Measurements from ENCODE around the gene TPCN2. TPM values are rescaled to one million over a fixed set of nuclear protein-coding genes. Genes with fewer than 3 reads are reported as not detected.

Gene TPCN2
- total RNA-seq, 3 donors from 2014 or later: 19.5 to 37.4 (median 20.7) TPM

- Histone ChIP-seq H3K9me3 (no peaks in the 10 kb centered on the region), H3K4me3 (no peak overlapping the region), H3K4me1 (ENCODE audit: low read depth) (peaks cover 3% of the 10 kb centered on the region), H3K36me3 (ENCODE audit: low read depth) (no peaks in the 10 kb centered on the region)
- DNase-seq (peak in 1 of 3 donors; percentile 23), ATAC-seq (peak; percentile 54)
- intact Hi-C loops (cut with DNase I, micrococcal nuclease): no loop called here
- no peak for TF ChIP-seq CTCF (IDR thresholded peaks at IDR 0.05)
Measured at GRCh38 chr11:69114811-69115523, 66.2 kb downstream of the TPCN2 start.

- no peaks in the 10 kb centered on the region for H3K36me3 ChIP-seq (ENCODE audit: low read depth)
- intact Hi-C loops (cut with DNase I, micrococcal nuclease): no loop called here
- no peak overlapping the region for H3K4me3 ChIP-seq
- peak; percentile 78 for ATAC-seq
- DNase-seq: peak in 2 of 3 donors; percentile 51 to 70
- H3K4me1 ChIP-seq (ENCODE audit: low read depth): peaks cover 3% of the 10 kb centered on the region
- TF ChIP-seq CTCF (IDR thresholded peaks at IDR 0.05): no peak
- no peaks in the 10 kb centered on the region for H3K9me3 ChIP-seq
Measured at GRCh38 chr11:69115586-69116560, 67.1 kb downstream of the TPCN2 start.

GRCh38 chr11:69116671-69117070 is 67.9 kb downstream of the TPCN2 start:
- ATAC-seq: no peak
- DNase-seq: peak in 1 of 3 donors; percentile 18
- Histone ChIP-seq H3K9me3 (no peaks in the 10 kb centered on the region), H3K36me3 (ENCODE audit: low read depth) (no peaks in the 10 kb centered on the region), H3K4me1 (ENCODE audit: low read depth) (peaks cover 3% of the 10 kb centered on the region), H3K4me3 (no peak overlapping the region)
- no peak for TF ChIP-seq CTCF (IDR thresholded peaks at IDR 0.05)
- intact Hi-C loops (cut with DNase I, micrococcal nuclease): no loop called here

GRCh38 chr11:69119190-69119589 is 70.5 kb downstream of the TPCN2 start:
- Histone ChIP-seq H3K9me3 (no peaks in the 10 kb centered on the region), H3K4me3 (no peak overlapping the region), H3K36me3 (ENCODE audit: low read depth) (no peaks in the 10 kb centered on the region), H3K4me1 (ENCODE audit: low read depth) (peaks cover 22% of the 10 kb centered on the region)
- no peak for TF ChIP-seq CTCF (IDR thresholded peaks at IDR 0.05)
- ATAC-seq: no peak
- peak in 1 of 3 donors; percentile 13 for DNase-seq
- intact Hi-C loops (cut with DNase I, micrococcal nuclease): no loop called here

- intact Hi-C loops (cut with DNase I, micrococcal nuclease): no loop called here
- Histone ChIP-seq H3K4me3 (no peak overlapping the region), H3K9me3 (no peaks in the 10 kb centered on the region), H3K36me3 (ENCODE audit: low read depth) (no peaks in the 10 kb centered on the region), H3K4me1 (ENCODE audit: low read depth) (peaks cover 22% of the 10 kb centered on the region)
- peak in 1 of 3 donors; percentile 19 for DNase-seq
- TF ChIP-seq CTCF (IDR thresholded peaks at IDR 0.05): no peak
- ATAC-seq: no peak
Measured at GRCh38 chr11:69120096-69120875, 71.6 kb downstream of the TPCN2 start.

Data from mucosa of descending colon (tissue), 3 donors.